Measurements from ENCODE around the gene MAN1B1. TPM values are rescaled to one million over a fixed set of nuclear protein-coding genes. Genes with fewer than 3 reads are reported as not detected.

Gene MAN1B1
- total RNA-seq, 3 donors from 2014 or later (not counting 1 experiment from before 2014, with no cell fraction given), result 75.1 to 99.4 (median 80.4) TPM

DNA sequence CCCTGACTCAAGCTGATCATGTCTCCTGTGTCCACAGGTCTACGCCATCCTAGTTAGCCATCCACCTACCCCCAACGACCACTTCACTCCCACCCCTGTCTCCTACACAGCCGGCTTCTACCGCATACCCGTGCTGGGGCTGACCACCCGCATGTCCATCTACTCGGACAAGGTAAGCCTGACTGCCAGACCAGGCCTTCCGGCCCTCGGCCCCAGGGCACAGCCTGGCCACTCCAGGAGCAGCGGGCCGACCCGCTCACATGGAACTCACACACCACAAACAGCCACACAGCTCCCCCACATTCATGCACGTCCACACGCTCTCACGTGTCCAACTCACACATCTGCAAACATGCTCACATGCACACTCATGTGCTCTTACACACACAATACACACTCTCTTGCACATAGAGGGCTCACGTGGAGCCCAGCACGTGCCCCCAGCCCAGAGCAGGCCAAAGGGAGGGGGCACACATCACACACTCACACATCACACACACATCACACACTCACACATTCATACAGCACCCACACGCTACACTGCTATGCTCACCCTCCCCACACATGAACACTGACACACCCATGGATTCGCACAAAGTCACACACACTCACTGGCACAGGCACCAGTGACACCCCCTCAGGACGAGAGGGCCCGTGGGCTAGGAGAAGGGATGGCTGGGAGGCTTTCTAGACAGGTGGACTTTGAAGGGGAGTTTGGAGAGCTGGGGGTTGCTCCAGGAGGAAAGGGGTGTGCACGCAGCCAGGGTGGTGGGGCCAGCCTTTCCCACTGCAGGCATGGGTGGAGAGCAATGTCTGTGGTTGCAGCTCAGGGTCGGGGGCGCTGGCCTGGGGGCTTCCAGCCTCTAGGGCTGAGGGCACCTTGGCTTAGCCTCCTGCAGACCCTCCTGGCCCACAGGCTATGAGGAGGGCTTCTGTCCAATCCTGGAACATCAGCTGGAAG is 55.5 kb downstream of the MAN1B1 start:
- DNase-seq (no peak), ATAC-seq (no peak)
- Histone ChIP-seq H3K4me1 (ENCODE audit: control insufficient read depth, insufficient read depth, low read length) (peaks cover 4% of the 10 kb centered on the region), H3K4me3 (ENCODE audit: low read length) (no peak overlapping the region), H3K36me3 (ENCODE audit: control insufficient read depth, insufficient read depth, low read length) (no peaks in the 10 kb centered on the region), H3K9me3 (ENCODE audit: control insufficient read depth, insufficient read depth, low read length) (no peaks in the 10 kb centered on the region), H3K27ac (ENCODE audit: low read length) (no peak overlapping the region), H3K27me3 (ENCODE audit: control insufficient read depth, insufficient read depth, low read length) (peaks cover 24% of the 10 kb centered on the region)
- peaks cover 0 to 6% of the 10 kb centered on the region in 2 donors for H3K4me1 Mint-ChIP-seq
- no peaks in the 10 kb centered on the region for H3K9me3 Mint-ChIP-seq
- intact Hi-C loops (cut with micrococcal nuclease), result no loop called here
- WGBS (ENCODE audit: insufficient coverage), result 80% methylated on average over 23 of the region's 24 CpGs
- no peak overlapping the region for H3K27ac Mint-ChIP-seq
- TF ChIP-seq, protein P1, sequence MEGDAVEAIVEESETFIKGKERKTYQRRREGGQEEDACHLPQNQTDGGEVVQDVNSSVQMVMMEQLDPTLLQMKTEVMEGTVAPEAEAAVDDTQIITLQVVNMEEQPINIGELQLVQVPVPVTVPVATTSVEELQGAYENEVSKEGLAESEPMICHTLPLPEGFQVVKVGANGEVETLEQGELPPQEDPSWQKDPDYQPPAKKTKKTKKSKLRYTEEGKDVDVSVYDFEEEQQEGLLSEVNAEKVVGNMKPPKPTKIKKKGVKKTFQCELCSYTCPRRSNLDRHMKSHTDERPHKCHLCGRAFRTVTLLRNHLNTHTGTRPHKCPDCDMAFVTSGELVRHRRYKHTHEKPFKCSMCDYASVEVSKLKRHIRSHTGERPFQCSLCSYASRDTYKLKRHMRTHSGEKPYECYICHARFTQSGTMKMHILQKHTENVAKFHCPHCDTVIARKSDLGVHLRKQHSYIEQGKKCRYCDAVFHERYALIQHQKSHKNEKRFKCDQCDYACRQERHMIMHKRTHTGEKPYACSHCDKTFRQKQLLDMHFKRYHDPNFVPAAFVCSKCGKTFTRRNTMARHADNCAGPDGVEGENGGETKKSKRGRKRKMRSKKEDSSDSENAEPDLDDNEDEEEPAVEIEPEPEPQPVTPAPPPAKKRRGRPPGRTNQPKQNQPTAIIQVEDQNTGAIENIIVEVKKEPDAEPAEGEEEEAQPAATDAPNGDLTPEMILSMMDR (IDR thresholded peaks at IDR 0.05), result no peak
- peaks cover 8 to 30% of the 10 kb centered on the region in 2 donors for H3K27me3 Mint-ChIP-seq (ENCODE audit: low read depth in 2 of 2)
- no peaks in the 10 kb centered on the region for H3K36me3 Mint-ChIP-seq
- H3K4me3 Mint-ChIP-seq, result no peak overlapping the region

DNA sequence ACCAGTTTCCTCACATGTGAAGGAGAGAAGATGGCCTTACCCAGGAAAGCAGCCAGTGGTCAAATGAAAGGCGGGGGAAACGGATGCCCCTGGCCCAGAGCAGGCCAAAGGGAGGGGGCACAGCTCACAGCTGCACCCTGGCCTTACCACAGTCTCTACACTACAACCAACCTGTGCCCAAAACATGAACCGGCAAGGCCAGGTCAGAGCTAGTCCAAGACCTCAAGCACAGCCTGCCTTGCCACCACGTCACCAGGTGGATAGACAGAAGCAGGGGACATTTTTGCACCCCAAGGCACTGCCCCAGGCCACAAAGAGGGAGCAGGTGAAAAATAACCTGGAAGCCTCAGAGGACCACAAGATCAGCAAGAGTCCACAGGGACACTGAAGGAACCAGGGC is 56.7 kb downstream of the MAN1B1 start:
- Mint-ChIP-seq H3K27ac (no peak overlapping the region), H3K4me3 (no peak overlapping the region), H3K4me1 (no peaks in the 10 kb centered on the region), H3K9me3 (no peaks in the 10 kb centered on the region), H3K36me3 (no peaks in the 10 kb centered on the region), H3K27me3 (ENCODE audit: low read depth in 2 of 2) (peaks cover 8 to 25% of the 10 kb centered on the region in 2 donors)
- Histone ChIP-seq H3K36me3 (ENCODE audit: control insufficient read depth, insufficient read depth, low read length) (no peaks in the 10 kb centered on the region), H3K27me3 (ENCODE audit: control insufficient read depth, insufficient read depth, low read length) (peaks cover 16% of the 10 kb centered on the region), H3K27ac (ENCODE audit: low read length) (no peak overlapping the region), H3K4me3 (ENCODE audit: low read length) (no peak overlapping the region), H3K4me1 (ENCODE audit: control insufficient read depth, insufficient read depth, low read length) (peaks cover 3% of the 10 kb centered on the region), H3K9me3 (ENCODE audit: control insufficient read depth, insufficient read depth, low read length) (no peaks in the 10 kb centered on the region)
- TF ChIP-seq, protein P1 (IDR thresholded peaks at IDR 0.05), result no peak
- no peak for DNase-seq
- intact Hi-C loops (cut with micrococcal nuclease), result no loop called here
- 53% methylated on average over 4 of the region's 4 CpGs for whole genome bisulfite sequencing (ENCODE audit: insufficient coverage)
- no peak for ATAC-seq

DNA sequence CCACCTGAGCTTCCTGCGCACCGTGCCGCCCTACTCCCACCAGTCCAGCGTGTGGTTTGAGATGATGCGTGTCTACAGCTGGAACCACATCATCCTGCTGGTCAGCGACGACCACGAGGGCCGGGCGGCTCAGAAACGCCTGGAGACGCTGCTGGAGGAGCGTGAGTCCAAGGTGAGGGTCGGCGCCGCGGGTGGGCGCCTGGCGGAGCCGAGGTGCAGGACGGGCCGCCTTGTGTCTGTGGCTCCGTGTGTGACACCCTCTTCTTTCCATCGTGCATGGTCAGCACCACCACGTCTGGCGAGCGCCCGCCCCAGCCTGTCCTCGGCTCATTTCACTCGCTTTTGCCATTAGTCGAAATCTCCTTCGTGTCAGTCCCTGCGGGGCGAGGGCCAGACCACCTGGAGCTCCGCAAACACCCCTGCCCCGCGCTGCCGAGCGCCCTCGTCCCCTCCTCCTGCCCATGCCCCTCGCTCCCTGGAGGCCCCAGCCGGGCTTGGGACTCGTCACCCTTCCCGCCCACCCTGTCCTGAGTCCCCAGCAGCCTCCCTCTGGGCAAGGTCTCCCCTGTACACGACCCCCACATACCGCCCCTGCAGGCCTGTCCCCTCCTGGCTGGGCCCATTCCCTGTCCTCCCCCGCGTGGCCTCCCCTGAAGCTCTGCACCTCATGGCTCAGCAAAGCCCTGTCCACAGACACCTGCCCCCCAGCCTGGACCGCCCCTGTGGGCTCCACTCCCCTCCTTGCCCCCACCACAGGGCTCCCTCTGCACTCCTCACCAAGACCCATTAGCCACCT is 59.1 kb downstream of the MAN1B1 start:
- peaks cover 3% of the 10 kb centered on the region for H3K27me3 ChIP-seq (ENCODE audit: control insufficient read depth, insufficient read depth, low read length)
- Mint-ChIP-seq H3K27me3 (ENCODE audit: low read depth in 2 of 2) (peaks cover 0 to 16% of the 10 kb centered on the region in 2 donors), H3K4me1 (no peaks in the 10 kb centered on the region)

More for the DNA sequence above, 59.1 kb downstream of the MAN1B1 start:
- no peak overlapping the region for H3K27ac Mint-ChIP-seq
- no peak overlapping the region for H3K4me3 ChIP-seq (ENCODE audit: low read length)
- no peaks in the 10 kb centered on the region for H3K9me3 Mint-ChIP-seq
- H3K36me3 Mint-ChIP-seq, result no peaks in the 10 kb centered on the region
- TF ChIP-seq, protein P1 (IDR thresholded peaks at IDR 0.05), result no peak
- intact Hi-C loops (cut with micrococcal nuclease), result no loop called here
- no peaks in the 10 kb centered on the region for H3K9me3 ChIP-seq (ENCODE audit: control insufficient read depth, insufficient read depth, low read length)
- H3K4me1 ChIP-seq (ENCODE audit: control insufficient read depth, insufficient read depth, low read length), result peaks cover 4% of the 10 kb centered on the region
- ATAC-seq (no peak), DNase-seq (no peak)
- 62% methylated on average over 48 of the region's 49 CpGs for WGBS (ENCODE audit: insufficient coverage)
- H3K4me3 Mint-ChIP-seq, result no peak overlapping the region
- H3K36me3 ChIP-seq (ENCODE audit: control insufficient read depth, insufficient read depth, low read length), result no peaks in the 10 kb centered on the region
- H3K27ac ChIP-seq (ENCODE audit: low read length), result no peak overlapping the region

Measured in natural killer cell (primary cell).